GM19351 (cell line): ENCODE results near the gene ANGPTL2.
"Not testable (repeated sequence)": the region's sequence is repeated elsewhere in the genome, so short reads cannot be mapped to it uniquely, and the experiment has no call there.

Experiments
- ATAC-seq: cut with Tn5 transposase; IDR thresholded peaks from one replicate; pipeline ENCODE4 v1.9.1; 2021; ENCODE audit warnings: mild to moderate bottlenecking, moderate library complexity; ENCODE audit not compliant: unreplicated experiment

The ANGPTL2 gene

GRCh38 chr9:127155314-127155960 is 33.0 kb upstream of the ANGPTL2 start:
- no peak for ATAC-seq

- peak; percentile 43 for ATAC-seq
Observed at GRCh38 chr9:127154390-127155191, 32.2 kb upstream of the ANGPTL2 start.

GRCh38 chr9:127154003-127154389 is 31.6 kb upstream of the ANGPTL2 start:
- ATAC-seq, result peak; percentile 20

- no peak for ATAC-seq
Observed at GRCh38 chr9:127153501-127153900, 31.1 kb upstream of the ANGPTL2 start.

GRCh38 chr9:127149463-127150390 is 27.3 kb upstream of the ANGPTL2 start:
- no peak for ATAC-seq

- no peak for ATAC-seq
Observed at GRCh38 chr9:127149010-127149409, 26.6 kb upstream of the ANGPTL2 start.

- no peak for ATAC-seq
Observed at GRCh38 chr9:127148014-127148413, 25.6 kb upstream of the ANGPTL2 start.

GRCh38 chr9:127147251-127147650 is 24.8 kb upstream of the ANGPTL2 start:
- ATAC-seq, result no peak

- ATAC-seq, result not testable (repeated sequence)
Observed at GRCh38 chr9:127146841-127147240, 24.4 kb upstream of the ANGPTL2 start.

GRCh38 chr9:127144670-127145445 is 22.4 kb upstream of the ANGPTL2 start:
- no peak for ATAC-seq

GRCh38 chr9:127143920-127144465 is 21.6 kb upstream of the ANGPTL2 start:
- ATAC-seq, result no peak

GRCh38 chr9:127142931-127143464 is 20.6 kb upstream of the ANGPTL2 start:
- ATAC-seq, result no peak

- ATAC-seq, result no peak
Observed at GRCh38 chr9:127142291-127142690, 19.9 kb upstream of the ANGPTL2 start.

GRCh38 chr9:127140842-127141675 is 18.6 kb upstream of the ANGPTL2 start:
- no peak for ATAC-seq

GRCh38 chr9:127140181-127140580 is 17.7 kb upstream of the ANGPTL2 start:
- no peak for ATAC-seq

- no peak for ATAC-seq
Observed at GRCh38 chr9:127139775-127140174, 17.3 kb upstream of the ANGPTL2 start.

GRCh38 chr9:127139071-127139731 is 16.8 kb upstream of the ANGPTL2 start:
- no peak for ATAC-seq

- ATAC-seq, result no peak
Observed at GRCh38 chr9:127138444-127138843, 16.0 kb upstream of the ANGPTL2 start.
